WTC11 (cell line): ENCODE measurements around the gene PCDH9.

ENCODE experiments used
- CTCF ChIP-seq: fragments of 200-600 bp; IDR thresholded peaks from 2 replicates; pipeline ENCODE4 v1.8.0; 2022; ENCODE audit warnings: antibody characterized with exemption
- JUN ChIP-seq: sonication (generic); formaldehyde crosslinking; IDR thresholded peaks from 2 replicates; pipeline ENCODE4 v1.8.0; 2023; ENCODE audit warnings: mild to moderate bottlenecking, missing genetic modification reagents
- MLX ChIP-seq: sonication (generic); formaldehyde crosslinking; IDR thresholded peaks from 2 replicates; pipeline ENCODE4 v1.8.1; 2023; ENCODE audit warnings: mild to moderate bottlenecking, missing genetic modification reagents, moderate library complexity
- MYBL2 ChIP-seq: sonication (generic); formaldehyde crosslinking; IDR thresholded peaks from 2 replicates; pipeline ENCODE4 v1.8.1; 2023; ENCODE audit warnings: mild to moderate bottlenecking, moderate library complexity, missing genetic modification reagents
- USF2 ChIP-seq: sonication (generic); formaldehyde crosslinking; IDR thresholded peaks from 2 replicates; pipeline ENCODE4 v1.8.1; 2023; ENCODE audit warnings: mild to moderate bottlenecking, missing genetic modification reagents, moderate library complexity
- TF ChIP-seq, protein P1 (sequence below): sonication (generic); formaldehyde crosslinking; IDR thresholded peaks from 2 replicates; pipeline ENCODE4 v1.8.0; 2022; ENCODE audit warnings: mild to moderate bottlenecking, missing genetic modification reagents

DNA sequence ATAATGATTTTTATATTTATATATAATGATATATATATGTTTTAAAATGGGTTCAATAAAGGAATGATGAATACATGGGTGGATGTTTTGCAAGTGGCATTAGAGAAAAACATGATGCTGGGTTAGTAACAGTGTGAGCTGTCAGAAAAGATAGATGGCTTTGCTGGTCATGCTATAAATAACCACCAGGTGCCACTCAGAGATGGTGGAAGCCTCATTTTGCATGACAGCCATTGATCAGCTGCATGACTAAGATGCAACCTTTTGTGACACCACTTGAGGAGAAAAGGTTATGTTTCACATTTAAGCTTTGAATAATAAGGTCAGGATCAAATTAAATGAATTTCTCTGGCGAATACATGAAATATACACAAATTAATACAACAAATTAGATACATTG, 737.7 kb downstream of the PCDH9 start:
- TF ChIP-seq CTCF (no peak), MLX (no peak), MYBL2 (CRISPR knock-in tag) (no peak), JUN (CRISPR knock-in tag) (no peak), USF2 (CRISPR knock-in tag) (no peak)
- TF ChIP-seq, protein P1, sequence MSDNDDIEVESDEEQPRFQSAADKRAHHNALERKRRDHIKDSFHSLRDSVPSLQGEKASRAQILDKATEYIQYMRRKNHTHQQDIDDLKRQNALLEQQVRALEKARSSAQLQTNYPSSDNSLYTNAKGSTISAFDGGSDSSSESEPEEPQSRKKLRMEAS (CRISPR knock-in tag) = no peak
